ENCODE results near the gene ELP6. TPM values are rescaled to one million over a fixed set of nuclear protein-coding genes. Genes with fewer than 3 reads are reported as not detected.
"Not testable (repeated sequence)": the region's sequence is repeated elsewhere in the genome, so short reads cannot be mapped to it uniquely, and the experiment has no call there.

The ELP6 gene
- total RNA-seq, 8 experiments from 2014 or later, result 23.6 to 50.6 (median 37.8) TPM

- in situ Hi-C loops (cut with MboI; ENCODE audit: low pct_unique_long_range_greater_than_20kb in 2 of 9, low sequenced_read_pairs in 9 of 9, unreplicated experiment in 9 of 9), result loop anchor here in 5 of 9 experiments (10.0 to 25.0 kb wide), 3 partner anchors 257 to 267 kb away; partner anchors contain the start of gene SMARCC1 (in 3 of the 5)
- H3K4me1 ChIP-seq (replicated peaks in 1 of 2), result no peaks in the 10 kb centered on the region
- 0 to 85% (median 69%) methylated on average over 1 to 4 of the region's 6 CpGs for WGBS, 10 experiments
- H3K27ac ChIP-seq, result no peak overlapping the region
- no peak overlapping the region for H3K4me3 ChIP-seq
- no peak for ATAC-seq (replicated peaks in 6 of 8)
These were observed 14.6 kb upstream of the ELP6 start for GRCh38 chr3:47527952-47528725.

DNA sequence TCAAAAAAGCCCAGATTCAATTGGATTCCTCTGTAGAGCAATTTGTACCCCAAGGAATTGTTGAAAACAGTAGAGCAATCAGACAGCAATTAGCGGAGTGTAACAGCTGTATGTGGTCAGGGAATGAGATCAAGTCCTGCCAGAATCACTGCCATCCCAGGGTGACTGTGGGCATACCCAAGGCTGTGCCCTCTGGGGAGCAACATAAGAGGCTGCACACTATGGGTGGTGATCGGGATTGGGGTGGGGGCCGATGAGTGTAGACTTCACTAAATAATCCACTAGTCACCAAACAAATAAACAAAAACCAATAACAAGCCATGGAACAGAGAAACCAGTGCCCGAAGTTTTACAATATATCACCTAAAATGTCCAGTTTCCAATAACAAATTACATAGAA, 12.1 kb upstream of the ELP6 start:
- no peak for ATAC-seq (replicated peaks in 6 of 8)
- in situ Hi-C loops (cut with MboI; ENCODE audit: low pct_unique_long_range_greater_than_20kb in 2 of 9, low sequenced_read_pairs in 9 of 9, unreplicated experiment in 9 of 9), result loop anchor here in 5 of 9 experiments (10.0 to 25.0 kb wide), 3 partner anchors 259 to 269 kb away; partner anchors contain the start of gene SMARCC1 (in 3 of the 5)
- WGBS, 10 experiments, result 37 to 100% (median 84%) methylated on average over 1 to 4 of the region's 4 CpGs; no CpG with 5 or more reads in 2 of the 10 experiments

DNA sequence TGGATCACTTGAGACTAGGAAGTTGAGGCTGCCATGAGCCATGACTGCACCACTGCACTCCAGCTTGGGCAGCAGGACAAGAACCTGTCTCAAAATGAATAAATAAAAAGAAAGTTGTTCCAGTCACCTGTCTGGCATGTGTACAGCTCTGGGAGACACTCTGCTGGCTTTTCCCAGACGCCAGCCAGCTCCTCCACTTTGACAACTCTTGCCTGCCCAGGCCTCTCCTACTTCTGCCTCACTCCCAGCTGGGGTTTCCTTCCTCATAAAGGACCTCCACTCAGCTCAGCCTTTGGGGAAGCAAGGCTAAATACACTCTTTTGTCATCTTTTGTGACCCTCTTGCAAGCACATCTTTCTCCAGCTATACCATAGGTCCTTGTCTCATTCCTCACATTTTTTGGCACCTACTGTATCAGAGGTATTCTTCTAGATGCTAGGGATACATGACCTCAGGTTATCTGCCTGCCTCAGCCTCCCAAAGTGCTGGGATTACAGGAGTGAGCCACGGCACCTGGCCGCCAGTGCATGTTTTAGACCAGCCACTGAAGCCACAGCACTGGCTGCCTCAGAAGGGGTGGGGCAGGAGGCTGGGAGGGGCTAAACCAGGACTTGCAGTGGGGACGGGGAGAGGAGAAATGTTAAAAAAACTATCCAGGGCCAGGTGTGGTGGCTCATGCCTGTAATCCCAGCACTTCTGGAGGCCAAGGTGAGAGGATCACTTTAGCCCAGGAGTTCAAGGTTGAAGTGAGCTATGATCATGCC, 10.0 kb upstream of the ELP6 start:
- Histone ChIP-seq H3K4me1 (replicated peaks in 1 of 2) (peaks cover 4 to 10% of the 10 kb centered on the region in 2 donors), H3K27ac (no peak overlapping the region), H3K4me3 (no peak overlapping the region)
- 62 to 100% (median 100%) methylated on average over 1 to 4 of the region's 4 CpGs; no CpG with 5 or more reads in 5 of the 10 experiments for WGBS, 10 experiments
- in situ Hi-C loops (cut with MboI; ENCODE audit: low pct_unique_long_range_greater_than_20kb in 2 of 9, low sequenced_read_pairs in 9 of 9, unreplicated experiment in 9 of 9), result loop anchor here in 7 of 9 experiments (10.0 to 25.0 kb wide), 3 partner anchors 261 to 271 kb away; partner anchors contain the start of gene SMARCC1 (in 5 of the 7)
- ATAC-seq (replicated peaks in 6 of 8), result no peak

More for the DNA sequence above, 12.1 kb upstream of the ELP6 start:
- Histone ChIP-seq H3K4me3 (no peak overlapping the region), H3K4me1 (replicated peaks in 1 of 2) (peaks cover 4 to 10% of the 10 kb centered on the region in 2 donors), H3K27ac (no peak overlapping the region)

DNA sequence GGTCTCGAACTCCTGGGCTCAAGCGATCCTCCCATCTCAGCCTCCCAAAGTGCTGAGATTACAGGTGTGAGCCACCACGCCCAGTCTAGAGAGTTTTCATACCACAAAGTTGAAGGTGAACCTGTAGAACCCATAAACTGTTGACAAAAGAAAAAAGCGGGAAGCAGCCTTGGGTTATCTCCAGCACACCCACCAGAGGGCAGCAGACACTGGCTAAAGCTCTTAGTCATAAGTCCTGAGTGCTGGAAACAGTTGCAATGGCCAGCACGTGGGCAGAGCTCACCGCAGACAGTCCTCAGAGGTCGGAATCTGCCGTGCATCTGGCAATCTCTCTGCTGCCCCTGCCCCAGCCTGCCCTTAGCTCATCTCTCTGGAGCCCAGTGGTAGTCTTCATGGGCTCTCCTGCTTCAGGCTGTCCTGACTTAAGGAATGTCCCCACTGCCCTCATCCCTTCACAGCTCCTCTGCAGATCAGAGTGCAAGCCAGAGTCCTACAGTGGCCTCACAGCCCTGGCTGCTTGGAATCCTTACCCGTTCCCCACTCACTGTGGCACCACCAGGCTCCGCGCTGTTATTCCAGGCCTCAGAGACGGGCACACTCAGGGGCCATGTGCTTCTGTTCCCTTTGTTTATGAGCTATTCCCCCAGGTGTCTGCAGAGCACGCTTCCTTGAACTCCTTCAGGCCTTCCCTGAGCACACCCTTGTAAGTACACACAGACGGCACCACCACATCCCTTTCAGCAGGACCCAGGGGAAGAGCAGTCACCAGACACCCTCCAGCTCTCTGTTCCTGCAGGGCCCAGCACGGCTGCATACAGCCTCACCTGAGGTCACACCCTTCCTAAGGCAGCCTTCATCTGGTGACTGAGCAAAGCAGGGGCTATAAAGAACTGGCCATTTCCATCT, 8.8 kb upstream of the ELP6 start:
- in situ Hi-C loops (cut with MboI; ENCODE audit: low pct_unique_long_range_greater_than_20kb in 2 of 9, low sequenced_read_pairs in 9 of 9, unreplicated experiment in 9 of 9), result loop anchor here in 7 of 9 experiments (10.0 to 25.0 kb wide), 3 partner anchors 262 to 272 kb away; partner anchors contain the start of gene SMARCC1 (in 5 of the 7)
- ATAC-seq (replicated peaks in 6 of 8), result peak; percentile 94 to 99 (median 98)
- H3K4me1 ChIP-seq (replicated peaks in 1 of 2), result peaks cover 4 to 10% of the 10 kb centered on the region in 2 donors
- no peak overlapping the region for H3K4me3 ChIP-seq
- 0 to 100% (median 38%) methylated on average over 1 to 9 of the region's 15 CpGs; no CpG with 5 or more reads in 2 of the 10 experiments for WGBS, 10 experiments
- no peak overlapping the region for H3K27ac ChIP-seq

DNA sequence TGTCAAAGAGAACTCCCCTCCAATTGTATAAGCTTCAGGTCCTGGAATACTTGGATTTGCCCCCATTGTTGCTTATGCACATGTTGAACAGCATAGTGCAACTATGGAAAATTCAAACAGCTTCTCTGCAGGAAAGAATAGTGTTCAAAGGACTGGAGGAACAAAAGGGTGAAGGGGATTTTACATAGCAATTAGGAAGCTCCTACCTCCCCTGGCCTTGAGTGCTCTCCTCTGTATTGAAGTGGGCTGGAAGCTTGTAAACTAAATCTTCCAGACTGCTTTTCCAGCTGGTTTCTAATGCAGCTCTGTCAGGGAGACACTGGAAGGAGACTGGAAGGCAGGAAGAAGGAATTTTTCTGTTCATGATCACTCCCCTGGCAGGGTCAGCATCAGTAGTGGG, 7.2 kb upstream of the ELP6 start:
- H3K4me1 ChIP-seq (replicated peaks in 1 of 2), result peaks cover 4 to 10% of the 10 kb centered on the region in 2 donors
- ATAC-seq (replicated peaks in 6 of 8), result peak in 3 of 8 experiments; percentile 24 to 27 (median 27)
- in situ Hi-C loops (cut with MboI; ENCODE audit: low pct_unique_long_range_greater_than_20kb in 2 of 9, low sequenced_read_pairs in 9 of 9, unreplicated experiment in 9 of 9), result loop anchor here in 7 of 9 experiments (10.0 to 25.0 kb wide), 3 partner anchors 264 to 274 kb away; partner anchors contain the start of gene SMARCC1 (in 5 of the 7)
- H3K4me3 ChIP-seq, result no peak overlapping the region
- H3K27ac ChIP-seq, result no peak overlapping the region

DNA sequence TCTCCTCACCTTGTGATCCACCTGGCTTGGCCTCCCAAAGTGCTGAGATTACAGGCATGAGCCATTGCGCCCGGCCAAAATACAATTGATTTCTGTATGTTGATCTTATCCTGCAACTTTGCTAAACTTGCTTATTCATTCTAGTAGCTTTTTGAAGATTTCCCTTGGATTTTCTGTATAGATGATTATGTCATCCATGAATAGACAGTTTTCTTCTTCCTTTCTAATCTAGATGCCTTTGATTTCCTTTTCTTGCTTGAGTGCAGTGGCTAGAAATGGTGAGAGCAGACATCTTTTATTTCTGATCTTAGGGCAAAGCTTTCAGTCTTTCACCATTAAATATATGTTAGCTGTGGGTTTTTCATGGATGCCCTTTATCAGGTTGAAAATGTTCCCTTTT, 4.4 kb upstream of the ELP6 start:
- Histone ChIP-seq H3K4me1 (replicated peaks in 1 of 2) (peaks cover 7 to 13% of the 10 kb centered on the region in 2 donors), H3K27ac (no peak overlapping the region), H3K4me3 (no peak overlapping the region)
- ATAC-seq (replicated peaks in 6 of 8), result no peak
- WGBS, 10 experiments, result 0 to 100% (median 95%) methylated on average over 1 to 2 of the region's 2 CpGs; no CpG with 5 or more reads in 5 of the 10 experiments
- in situ Hi-C loops (cut with MboI; ENCODE audit: low pct_unique_long_range_greater_than_20kb in 2 of 9, low sequenced_read_pairs in 9 of 9, unreplicated experiment in 9 of 9), result loop anchor here in 4 of 9 experiments (10.0 to 25.0 kb wide), 2 partner anchors 269 to 277 kb away; partner anchors contain the start of gene SMARCC1 (in 3 of the 4)

- Histone ChIP-seq H3K4me3 (no peak overlapping the region), H3K4me1 (replicated peaks in 1 of 2) (peaks cover 9 to 12% of the 10 kb centered on the region in 2 donors), H3K27ac (no peak overlapping the region)
- in situ Hi-C loops (cut with MboI; ENCODE audit: low pct_unique_long_range_greater_than_20kb in 2 of 9, low sequenced_read_pairs in 9 of 9, unreplicated experiment in 9 of 9), result loop anchor here in 4 of 9 experiments (10.0 to 25.0 kb wide), 2 partner anchors 271 to 279 kb away; partner anchors contain the start of gene SMARCC1 (in 3 of the 4)
- ATAC-seq (replicated peaks in 6 of 8), result no peak
- WGBS, 10 experiments, result 24 to 69% (median 47%) methylated on average over 1 to 5 of the region's 5 CpGs
These were observed 2.4 kb upstream of the ELP6 start for GRCh38 chr3:47515864-47516319.

DNA sequence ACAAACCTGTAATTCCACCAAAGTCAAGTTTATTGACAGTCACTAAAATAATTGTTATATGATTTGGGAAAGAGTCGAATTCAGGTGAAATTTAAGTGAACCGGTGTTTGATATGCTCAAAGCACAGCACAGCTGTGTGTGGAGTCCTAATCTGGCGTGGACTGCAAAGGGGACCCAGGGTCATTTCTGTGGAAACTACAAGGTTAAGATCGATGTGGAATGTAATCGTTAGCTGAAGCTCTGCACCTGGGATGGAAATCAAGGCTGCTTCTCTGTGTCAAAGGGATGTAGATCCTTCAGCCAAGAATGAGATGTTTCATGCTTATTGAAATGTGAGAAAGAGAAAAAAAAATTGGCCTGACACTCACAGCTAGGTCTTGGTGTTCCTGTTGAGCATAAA, 1.6 kb upstream of the ELP6 start:
- WGBS, 10 experiments, result 60 to 100% (median 86%) methylated on average over 1 to 5 of the region's 5 CpGs; no CpG with 5 or more reads in 1 of the 10 experiments
- Histone ChIP-seq H3K4me1 (replicated peaks in 1 of 2) (peaks cover 9 to 10% of the 10 kb centered on the region in 2 donors), H3K27ac (no peak overlapping the region), H3K4me3 (no peak overlapping the region)
- no peak for ATAC-seq (replicated peaks in 6 of 8)
- in situ Hi-C loops (cut with MboI; ENCODE audit: low pct_unique_long_range_greater_than_20kb in 2 of 9, low sequenced_read_pairs in 9 of 9, unreplicated experiment in 9 of 9), result loop anchor here in 4 of 9 experiments (10.0 to 25.0 kb wide), 2 partner anchors 272 to 280 kb away; partner anchors contain the start of gene SMARCC1 (in 3 of the 4)

DNA sequence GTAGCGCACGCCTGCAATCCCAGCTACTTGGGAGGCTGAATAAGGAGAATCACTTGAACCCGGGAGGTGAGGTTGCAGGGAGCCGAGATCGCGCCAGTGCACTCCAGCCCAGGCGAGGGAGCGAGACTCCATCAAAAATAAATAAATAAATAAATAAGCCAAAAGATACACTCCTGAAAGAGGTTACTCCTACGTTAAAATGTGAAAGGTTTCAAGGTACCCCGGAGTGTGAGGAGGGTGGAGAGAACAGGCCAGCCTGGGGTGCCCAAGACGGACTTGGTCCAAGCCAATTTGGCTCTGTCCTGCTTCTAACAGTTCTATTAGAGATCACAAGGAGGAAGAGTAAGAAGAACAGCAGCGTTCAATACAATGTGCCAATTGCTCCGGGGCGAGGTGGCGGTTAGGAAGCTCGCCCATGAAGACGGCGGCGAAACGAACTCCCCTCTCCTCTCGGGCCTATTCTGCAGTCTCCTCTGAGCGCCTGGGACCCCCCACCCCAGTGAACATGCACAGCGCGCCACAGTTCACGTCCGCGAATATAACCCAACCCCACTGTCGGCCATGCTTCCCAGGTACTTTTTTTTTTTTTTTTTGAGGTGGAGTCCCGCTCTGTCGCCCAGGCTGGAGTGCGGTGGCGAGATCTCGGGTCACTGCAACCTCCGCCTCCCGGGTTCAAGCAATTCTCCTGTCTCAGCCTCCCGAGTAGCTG, 942 bp downstream of the ELP6 start:
- Histone ChIP-seq H3K4me3 (peak overlapping the region; percentile 48 to 67 (median 49)), H3K27ac (peak overlapping the region; percentile 98), H3K4me1 (replicated peaks in 1 of 2) (peaks cover 9 to 10% of the 10 kb centered on the region in 2 donors)
- ATAC-seq (replicated peaks in 6 of 8), result peak; percentile 2 to 20 (median 5)
- in situ Hi-C loops (cut with MboI; ENCODE audit: low pct_unique_long_range_greater_than_20kb in 2 of 9, low sequenced_read_pairs in 9 of 9, unreplicated experiment in 9 of 9), result loop anchor here in 4 of 9 experiments (10.0 to 25.0 kb wide), 2 partner anchors 275 to 282 kb away; partner anchors contain the start of gene SMARCC1 (in 3 of the 4)
- WGBS, 10 experiments, result 0 to 50% (median 13%) methylated on average over 2 to 16 of the region's 36 CpGs; no CpG with 5 or more reads in 1 of the 10 experiments

DNA sequence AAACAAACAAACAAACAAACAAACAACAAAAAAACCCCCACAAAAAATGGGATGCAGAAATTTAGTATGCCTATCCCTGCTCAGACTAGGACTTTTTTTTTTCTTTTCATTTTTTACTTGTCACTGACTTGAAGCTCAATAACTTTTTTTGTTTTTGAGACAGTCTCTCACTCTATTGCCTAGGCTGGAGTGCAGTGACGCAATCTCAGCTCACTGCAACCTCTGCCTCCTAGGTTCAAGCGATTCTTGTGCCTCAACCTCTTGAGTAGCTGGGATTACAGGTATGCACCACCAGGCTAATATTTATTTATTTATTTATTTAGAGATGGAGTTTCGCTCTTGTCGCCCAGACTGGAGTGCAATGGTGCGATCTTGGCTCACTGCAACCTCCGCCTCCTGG, 8.2 kb downstream of the ELP6 start:
- ATAC-seq (replicated peaks in 6 of 8); H3K4me3 ChIP-seq; H3K27ac ChIP-seq; H3K4me1 ChIP-seq (replicated peaks in 1 of 2): not testable (repeated sequence)
- in situ Hi-C loops (cut with MboI; ENCODE audit: low pct_unique_long_range_greater_than_20kb in 2 of 9, low sequenced_read_pairs in 9 of 9, unreplicated experiment in 9 of 9), result loop anchor here in 3 of 9 experiments (25.0 kb wide), 1 partner anchor 282 kb away; the partner anchor contains the start of gene SMARCC1 (in 3 of the 3)
- 83 to 100% (median 97%) methylated on average over 2 to 5 of the region's 6 CpGs; no CpG with 5 or more reads in 5 of the 10 experiments for WGBS, 10 experiments

DNA sequence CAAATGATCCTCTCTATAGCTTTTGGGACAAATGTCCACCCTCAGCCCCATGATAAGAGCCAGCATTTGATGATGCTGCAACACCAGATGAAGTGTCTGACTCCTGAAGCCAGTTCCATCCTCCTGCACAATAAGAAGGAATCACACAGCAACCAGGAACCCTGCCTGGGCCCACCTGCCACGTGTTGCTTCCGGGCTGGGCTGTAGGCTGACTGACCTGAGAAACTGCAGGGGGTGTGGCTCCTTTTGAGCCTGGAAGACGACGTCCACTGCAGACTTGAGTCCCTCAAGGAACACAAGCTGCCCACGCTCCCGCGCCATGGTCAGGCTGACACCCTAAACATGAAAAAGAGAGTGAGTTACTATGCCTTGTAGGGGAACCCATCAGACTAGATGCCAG, 9.4 kb downstream of the ELP6 start:
- no peak overlapping the region for H3K4me3 ChIP-seq
- WGBS, 10 experiments, result 68 to 100% (median 100%) methylated on average over 1 to 5 of the region's 7 CpGs; no CpG with 5 or more reads in 5 of the 10 experiments
- in situ Hi-C loops (cut with MboI; ENCODE audit: low pct_unique_long_range_greater_than_20kb in 2 of 9, low sequenced_read_pairs in 9 of 9, unreplicated experiment in 9 of 9), result loop anchor here in 3 of 9 experiments (25.0 kb wide), 1 partner anchor 283 kb away; the partner anchor contains the start of gene SMARCC1 (in 3 of the 3)
- no peak overlapping the region for H3K27ac ChIP-seq
- H3K4me1 ChIP-seq (replicated peaks in 1 of 2), result no peaks in the 10 kb centered on the region
- no peak for ATAC-seq (replicated peaks in 6 of 8)
